GM21528 (cell line): ENCODE data around the gene CD44.

Experiments
- ATAC-seq: cut with Tn5 transposase; IDR thresholded peaks from one replicate; pipeline ENCODE4 v1.9.1; 2021; ENCODE audit warnings: mild to moderate bottlenecking, moderate library complexity; ENCODE audit not compliant: unreplicated experiment, low FRiP score

The CD44 gene

DNA sequence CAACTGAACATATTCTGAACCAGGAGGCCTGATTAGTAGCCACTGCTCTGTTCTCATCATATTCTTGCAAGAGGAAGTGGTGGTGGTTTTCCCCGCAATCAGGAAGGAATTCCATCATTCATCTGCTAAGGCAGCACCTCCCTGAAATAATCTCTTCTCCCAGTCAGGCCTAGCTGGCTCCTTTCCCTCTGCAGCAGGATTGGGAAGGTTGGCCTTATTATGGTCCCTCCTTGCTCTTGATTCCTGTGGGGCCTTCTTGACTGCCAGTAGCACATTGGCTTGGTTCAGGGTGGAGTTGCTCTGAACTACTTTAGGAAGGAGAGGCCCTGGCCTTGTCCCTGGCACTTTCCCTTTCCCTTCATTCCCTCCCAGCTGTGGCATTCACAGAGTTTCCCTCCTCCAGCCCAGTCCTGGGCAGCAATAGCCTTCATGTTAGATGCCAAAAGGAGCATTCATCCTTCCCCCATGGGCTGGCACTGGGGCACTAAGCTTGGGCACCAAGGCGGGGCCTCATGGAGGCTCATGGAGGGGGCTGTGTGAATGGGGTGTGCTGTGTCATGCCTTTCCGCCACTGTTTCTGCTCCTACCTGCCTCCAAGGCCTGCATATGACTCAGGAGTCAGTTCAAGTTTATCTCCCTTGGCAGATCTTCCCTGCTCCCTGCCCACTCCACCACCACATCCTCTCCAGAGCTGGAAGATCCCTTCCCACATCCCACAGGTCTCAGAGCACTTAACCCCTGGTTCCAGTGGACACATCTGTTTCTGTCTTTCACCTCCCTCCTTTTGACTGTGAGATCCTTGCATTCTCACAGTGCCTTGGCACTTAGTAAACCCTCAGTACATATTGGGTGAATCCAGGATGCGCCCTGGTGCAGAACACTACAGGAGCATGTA is 27.6 kb upstream of the CD44 start:
- ATAC-seq, result no peak

DNA sequence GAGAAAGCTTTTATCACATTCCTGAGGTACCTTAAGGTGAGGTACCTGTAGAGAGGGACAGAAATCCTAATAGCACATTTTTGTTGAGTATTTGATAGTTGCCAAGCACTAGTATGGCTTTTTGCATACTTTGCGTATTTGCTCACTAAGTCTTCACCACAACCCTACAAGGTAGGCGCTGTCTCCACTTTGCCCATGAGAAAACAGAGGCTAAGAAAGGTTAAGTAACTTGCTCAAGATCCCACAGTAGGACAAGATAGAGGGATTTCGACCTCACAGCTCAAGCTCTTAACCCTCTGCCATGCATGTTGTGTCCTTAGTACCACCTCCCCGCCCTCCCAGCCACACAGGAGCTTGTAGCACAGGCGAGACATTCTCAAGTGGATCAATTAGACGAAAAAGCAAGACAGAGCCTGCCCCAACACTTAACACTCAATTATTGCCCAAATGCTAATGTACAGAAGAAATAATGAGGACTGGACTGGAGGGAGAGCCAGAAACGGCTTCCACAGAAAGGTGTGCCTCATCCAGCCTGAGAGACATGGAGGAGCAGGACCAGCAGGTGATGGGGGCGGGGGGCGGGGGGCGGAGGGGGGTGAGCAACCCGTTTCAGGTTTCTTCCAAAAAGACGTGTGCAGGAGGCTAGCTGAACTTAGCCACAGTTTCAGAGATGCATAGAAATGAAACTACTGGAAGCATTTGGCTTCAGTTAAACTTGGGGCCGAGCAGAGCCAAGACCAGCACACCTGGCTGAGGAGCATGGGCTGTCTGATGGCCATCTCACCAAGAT is 26.7 kb upstream of the CD44 start:
- no peak for ATAC-seq

DNA sequence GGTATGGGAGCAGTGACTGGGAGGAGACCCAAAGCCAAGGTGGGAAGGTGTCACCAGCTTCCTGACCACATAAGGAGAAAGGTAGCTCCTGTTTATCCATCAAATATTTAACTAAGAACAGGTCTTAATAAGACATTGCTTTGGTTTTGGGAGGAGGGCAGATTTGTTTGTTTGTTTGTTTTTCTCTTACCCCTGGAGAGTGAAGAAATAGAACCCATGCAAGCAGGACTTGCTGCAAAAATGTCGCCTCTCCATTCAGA is 26.2 kb upstream of the CD44 start:
- no peak for ATAC-seq

GRCh38 chr11:35114906-35115687 is 23.9 kb upstream of the CD44 start:
- peak; percentile 51 for ATAC-seq

- ATAC-seq, result no peak
Measured at GRCh38 chr11:35115688-35116030, 23.3 kb upstream of the CD44 start.

DNA sequence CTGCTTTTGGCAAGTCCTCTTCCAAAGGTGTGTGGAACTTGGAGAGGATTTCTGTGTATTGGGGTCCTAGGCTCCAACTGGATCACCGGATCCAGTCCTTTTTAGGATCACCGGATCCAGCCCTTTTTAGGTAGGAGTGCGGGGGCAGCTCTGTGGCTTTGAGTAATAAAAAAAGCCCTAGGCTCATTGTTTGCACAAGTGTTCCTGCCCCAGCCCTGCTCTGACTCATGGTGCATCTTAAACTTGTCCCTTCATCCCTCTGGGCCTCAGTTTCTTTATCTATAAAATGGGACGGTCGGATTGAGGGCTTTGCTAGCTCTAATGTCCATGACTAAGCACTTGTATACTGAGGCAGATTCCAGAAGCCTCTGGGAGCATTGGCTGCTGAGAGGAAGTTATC is 22.7 kb upstream of the CD44 start:
- no peak for ATAC-seq

DNA sequence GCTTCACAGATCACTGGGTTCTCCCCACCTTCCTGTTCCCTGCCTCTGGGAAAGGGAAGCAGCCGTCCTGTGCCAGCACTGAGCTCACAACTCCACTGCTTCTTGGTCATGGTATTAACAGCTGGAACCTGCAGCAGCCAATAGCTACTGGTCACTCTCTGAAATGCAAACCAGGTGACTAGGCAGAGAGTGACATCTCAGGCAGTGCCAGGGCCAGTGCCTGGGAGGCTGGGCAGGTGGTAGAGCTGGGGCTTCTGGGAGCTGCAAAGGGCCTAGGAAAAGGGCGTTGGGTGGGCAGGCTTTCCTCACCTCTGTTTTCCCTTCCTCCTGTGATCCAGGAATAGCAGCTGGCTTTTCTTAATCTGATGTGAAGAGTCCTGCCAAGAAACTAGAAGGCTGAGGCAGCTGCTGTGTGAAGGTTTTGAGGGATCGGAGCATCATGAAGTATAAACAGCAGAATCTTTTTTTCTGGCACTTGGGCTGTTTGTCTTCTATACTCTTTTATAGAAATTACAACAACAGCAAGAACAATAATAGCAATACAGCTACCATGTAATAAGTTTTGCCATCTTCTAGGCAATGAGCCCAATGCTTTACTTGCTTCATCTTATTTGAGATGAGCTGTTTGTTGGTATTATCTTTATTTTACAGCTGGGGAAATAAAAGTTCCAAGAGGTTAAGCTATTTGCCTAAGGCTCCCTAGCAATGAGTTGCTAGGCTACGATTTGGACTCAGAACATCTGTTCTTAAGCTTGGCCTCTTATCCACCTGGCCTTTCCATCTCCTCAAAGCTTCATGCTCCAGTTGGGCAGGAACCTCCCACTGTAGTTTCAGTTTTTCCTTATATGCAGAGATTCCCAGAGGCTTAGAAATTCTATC is 22.0 kb upstream of the CD44 start:
- no peak for ATAC-seq

- peak; percentile 77 for ATAC-seq
Measured at GRCh38 chr11:35118906-35119305, 20.1 kb upstream of the CD44 start.

DNA sequence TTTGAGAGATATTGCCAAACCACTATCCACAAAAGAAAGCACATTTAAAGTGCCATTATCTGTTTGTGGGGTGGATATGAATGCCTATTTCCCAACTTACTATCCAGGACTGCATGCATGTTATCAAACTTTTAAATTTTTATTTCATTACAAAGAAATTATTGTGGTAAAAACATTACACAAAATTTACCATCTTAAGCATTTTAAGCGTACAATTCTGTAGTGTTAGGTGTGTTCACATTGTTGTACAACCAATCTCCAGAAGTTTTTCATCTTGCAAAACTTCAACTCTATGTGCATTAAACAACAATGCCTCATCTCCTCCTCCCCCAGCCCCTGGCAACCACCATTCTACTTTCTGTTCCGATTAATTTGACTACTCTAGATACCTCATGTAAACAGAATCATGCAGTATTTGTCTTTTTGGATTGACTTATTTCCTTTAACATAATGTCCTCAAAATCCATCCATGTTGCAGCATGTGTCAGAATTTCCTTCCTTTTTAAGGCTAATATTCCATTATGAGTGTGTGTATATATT is 17.6 kb upstream of the CD44 start:
- ATAC-seq, result no peak

DNA sequence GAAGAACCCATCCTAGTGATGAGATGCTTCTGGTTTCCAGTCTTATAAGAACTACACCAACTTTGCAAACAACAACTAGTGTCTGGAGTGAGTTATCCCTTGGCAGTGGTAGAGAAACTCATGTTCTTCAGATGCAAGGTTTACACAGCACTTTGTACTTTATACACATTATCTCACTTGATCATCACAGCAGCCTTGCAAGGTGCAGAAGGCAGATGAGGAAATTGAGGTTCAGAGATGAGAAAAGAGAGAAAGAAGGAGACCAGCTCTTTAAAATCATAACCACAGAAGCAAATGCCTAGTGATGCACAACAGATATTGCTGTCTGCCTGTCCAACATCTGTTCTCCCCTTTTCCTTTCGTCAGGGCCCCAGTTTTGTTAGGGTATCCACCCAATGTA is 16.7 kb upstream of the CD44 start:
- no peak for ATAC-seq

GRCh38 chr11:35126000-35126878 is 12.7 kb upstream of the CD44 start:
- ATAC-seq, result peak; percentile 72

DNA sequence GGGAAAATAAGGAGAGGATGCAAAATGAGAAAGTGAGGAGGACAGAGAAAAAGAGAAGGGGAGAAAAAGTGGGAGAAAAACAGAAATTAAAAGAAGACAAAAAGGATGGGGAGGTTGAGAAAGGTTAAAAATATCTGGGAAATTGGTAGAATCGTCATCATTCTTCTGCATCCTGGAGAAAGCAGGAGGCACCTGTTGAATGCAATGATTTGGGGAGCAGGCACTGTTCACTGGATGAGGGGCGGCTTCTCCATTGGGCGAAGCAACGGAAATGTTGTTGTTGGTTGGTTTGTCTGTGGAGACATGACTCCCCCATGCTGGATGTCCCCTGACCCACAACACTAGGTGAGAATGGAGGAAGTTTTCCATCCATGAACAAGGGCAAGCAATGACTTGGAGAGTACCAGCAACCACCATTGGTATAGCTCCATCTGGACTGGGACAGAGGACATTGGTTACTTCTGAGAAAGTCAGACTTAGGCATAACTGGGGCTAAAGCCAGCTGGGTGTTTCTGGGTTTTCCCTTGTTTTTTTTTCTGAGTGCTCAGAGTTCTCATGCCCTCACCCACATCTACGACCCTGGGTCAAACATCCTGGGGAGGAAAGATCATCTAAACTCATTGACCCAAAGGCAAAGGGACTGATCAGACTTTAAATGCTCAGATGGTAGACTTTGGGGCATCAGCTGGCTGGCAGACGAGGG is 11.9 kb upstream of the CD44 start:
- ATAC-seq, result no peak

GRCh38 chr11:35127619-35128018 is 11.4 kb upstream of the CD44 start:
- ATAC-seq, result no peak

- ATAC-seq, result no peak
Measured at GRCh38 chr11:35131094-35131493, 7.9 kb upstream of the CD44 start.

DNA sequence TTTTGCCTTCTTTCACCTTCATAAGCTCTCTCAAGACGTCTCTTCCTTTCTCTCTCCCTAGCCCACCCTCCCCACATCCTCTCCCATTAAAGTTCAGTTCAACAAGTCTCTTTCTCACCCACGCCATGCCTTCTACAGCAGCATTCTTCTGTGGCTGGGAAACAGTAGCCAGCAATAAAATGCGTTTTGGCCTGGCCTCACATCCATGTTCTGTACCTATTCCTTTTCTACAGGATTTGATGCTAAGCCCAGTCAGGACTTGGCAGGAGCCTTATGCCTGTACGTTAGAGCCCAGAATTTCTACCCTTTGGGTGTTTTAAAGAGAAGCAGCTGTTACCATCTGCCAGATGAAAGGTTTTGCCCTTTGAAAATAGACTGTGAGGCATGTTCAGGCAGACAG is 7.1 kb upstream of the CD44 start:
- no peak for ATAC-seq

- ATAC-seq, result no peak
Measured at GRCh38 chr11:35133656-35134055, 5.3 kb upstream of the CD44 start.

- ATAC-seq, result no peak
Measured at GRCh38 chr11:35134403-35135148, 4.4 kb upstream of the CD44 start.

- ATAC-seq, result no peak
Measured at GRCh38 chr11:35135222-35135621, 3.7 kb upstream of the CD44 start.
